Nephron progenitor cell (in vitro differentiated cells): ENCODE results near the gene LMO7.

Source experiments
- DNase-seq: peaks from one replicate; pipeline ENCODE4 v3.0.0; 2021
- H3K27ac Mint-ChIP-seq: 2 replicates; pipeline ENCODE4 v1.8.0; 2021; ENCODE audit warnings: mild to moderate bottlenecking, moderate library complexity, mixed read lengths
- H3K27me3 Mint-ChIP-seq: 2 replicates; pipeline ENCODE4 v1.8.0; 2021; ENCODE audit warnings: mild to moderate bottlenecking, low read depth, mixed read lengths; ENCODE audit not compliant: poor library complexity
- H3K36me3 Mint-ChIP-seq: 2 replicates; pipeline ENCODE4 v1.8.0; 2021; ENCODE audit warnings: low read depth, mixed read lengths
- H3K4me1 Mint-ChIP-seq: 2 replicates; pipeline ENCODE4 v1.8.0; 2021; ENCODE audit warnings: mixed read lengths
- H3K4me3 Mint-ChIP-seq: 2 replicates; pipeline ENCODE4 v1.8.0; 2021; ENCODE audit warnings: mild to moderate bottlenecking, moderate library complexity, mixed read lengths
- H3K9me3 Mint-ChIP-seq: 2 replicates; pipeline ENCODE4 v1.8.0; 2021; ENCODE audit warnings: mild to moderate bottlenecking, moderate library complexity, mixed read lengths
- TF ChIP-seq, protein P1 (sequence below): fragments of 200-600 bp; sonication (generic); IDR thresholded peaks from 2 replicates; pipeline ENCODE4 v1.5.0; 2021; ENCODE audit warnings: antibody characterized with exemption

The LMO7 gene

DNA sequence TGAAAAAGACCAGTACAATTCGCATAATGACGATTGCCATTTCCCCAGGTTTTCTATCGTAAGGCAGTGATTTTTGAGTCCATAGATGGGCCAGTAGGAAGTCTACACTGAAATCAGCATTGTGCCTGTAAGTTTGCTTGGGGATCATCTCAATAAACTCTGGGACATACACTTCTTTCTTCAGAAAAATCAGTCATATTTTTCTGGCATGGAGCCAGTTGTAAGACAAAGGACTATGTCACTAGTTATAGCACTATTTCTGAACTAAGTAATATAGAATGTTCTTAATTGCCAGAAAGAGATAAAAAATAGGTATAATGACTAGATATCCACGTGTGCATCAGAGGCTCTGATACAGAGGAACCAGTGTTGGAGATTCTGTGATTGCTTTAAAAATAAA lies 243.5 kb downstream of the LMO7 start:
- H3K36me3 Mint-ChIP-seq = no peaks in the 10 kb centered on the region
- no peak overlapping the region for H3K4me3 Mint-ChIP-seq
- no peak overlapping the region for H3K27ac Mint-ChIP-seq
- peaks cover 45% of the 10 kb centered on the region for H3K4me1 Mint-ChIP-seq
- DNase-seq = no peak
- no peaks in the 10 kb centered on the region for H3K9me3 Mint-ChIP-seq
- TF ChIP-seq, protein P1, sequence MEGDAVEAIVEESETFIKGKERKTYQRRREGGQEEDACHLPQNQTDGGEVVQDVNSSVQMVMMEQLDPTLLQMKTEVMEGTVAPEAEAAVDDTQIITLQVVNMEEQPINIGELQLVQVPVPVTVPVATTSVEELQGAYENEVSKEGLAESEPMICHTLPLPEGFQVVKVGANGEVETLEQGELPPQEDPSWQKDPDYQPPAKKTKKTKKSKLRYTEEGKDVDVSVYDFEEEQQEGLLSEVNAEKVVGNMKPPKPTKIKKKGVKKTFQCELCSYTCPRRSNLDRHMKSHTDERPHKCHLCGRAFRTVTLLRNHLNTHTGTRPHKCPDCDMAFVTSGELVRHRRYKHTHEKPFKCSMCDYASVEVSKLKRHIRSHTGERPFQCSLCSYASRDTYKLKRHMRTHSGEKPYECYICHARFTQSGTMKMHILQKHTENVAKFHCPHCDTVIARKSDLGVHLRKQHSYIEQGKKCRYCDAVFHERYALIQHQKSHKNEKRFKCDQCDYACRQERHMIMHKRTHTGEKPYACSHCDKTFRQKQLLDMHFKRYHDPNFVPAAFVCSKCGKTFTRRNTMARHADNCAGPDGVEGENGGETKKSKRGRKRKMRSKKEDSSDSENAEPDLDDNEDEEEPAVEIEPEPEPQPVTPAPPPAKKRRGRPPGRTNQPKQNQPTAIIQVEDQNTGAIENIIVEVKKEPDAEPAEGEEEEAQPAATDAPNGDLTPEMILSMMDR = no peak
- H3K27me3 Mint-ChIP-seq = peaks cover 4% of the 10 kb centered on the region

DNA sequence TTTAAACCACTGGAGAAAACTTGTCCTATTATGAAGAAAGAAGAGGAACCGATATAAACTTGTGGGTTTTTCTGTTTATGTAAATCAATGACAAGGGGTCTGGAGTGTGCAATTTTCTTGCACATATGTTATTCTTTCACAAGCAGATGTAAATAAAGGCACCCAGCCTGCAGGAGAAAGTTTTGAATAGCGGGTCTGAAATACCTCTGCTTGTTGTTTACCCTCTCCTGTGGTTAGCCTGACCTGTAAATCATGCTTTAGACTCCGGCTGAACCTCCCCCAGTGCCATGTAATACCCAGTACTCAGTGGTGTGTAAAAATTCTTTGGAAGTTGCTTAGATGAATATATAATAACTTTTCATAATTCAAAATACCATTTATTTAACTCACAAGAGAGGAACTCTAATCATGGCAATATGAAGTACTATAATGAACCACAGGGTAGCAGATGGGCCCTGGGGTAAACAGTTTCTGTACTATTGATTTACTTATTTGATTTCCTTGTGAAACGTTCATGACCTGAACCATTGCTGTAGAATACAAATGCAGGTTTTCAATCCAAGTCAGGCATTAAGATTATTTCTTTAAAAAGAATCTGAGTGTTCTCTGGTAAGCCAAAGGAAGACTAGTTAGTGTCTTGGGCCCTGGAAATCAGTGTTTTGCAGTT lies 245.1 kb downstream of the LMO7 start:
- H3K9me3 Mint-ChIP-seq = no peaks in the 10 kb centered on the region
- H3K4me1 Mint-ChIP-seq = peaks cover 30% of the 10 kb centered on the region
- H3K4me3 Mint-ChIP-seq = no peak overlapping the region
- H3K36me3 Mint-ChIP-seq = no peaks in the 10 kb centered on the region
- TF ChIP-seq, protein P1 = no peak
- DNase-seq = no peak
- no peak overlapping the region for H3K27ac Mint-ChIP-seq
- peaks cover 1% of the 10 kb centered on the region for H3K27me3 Mint-ChIP-seq

DNA sequence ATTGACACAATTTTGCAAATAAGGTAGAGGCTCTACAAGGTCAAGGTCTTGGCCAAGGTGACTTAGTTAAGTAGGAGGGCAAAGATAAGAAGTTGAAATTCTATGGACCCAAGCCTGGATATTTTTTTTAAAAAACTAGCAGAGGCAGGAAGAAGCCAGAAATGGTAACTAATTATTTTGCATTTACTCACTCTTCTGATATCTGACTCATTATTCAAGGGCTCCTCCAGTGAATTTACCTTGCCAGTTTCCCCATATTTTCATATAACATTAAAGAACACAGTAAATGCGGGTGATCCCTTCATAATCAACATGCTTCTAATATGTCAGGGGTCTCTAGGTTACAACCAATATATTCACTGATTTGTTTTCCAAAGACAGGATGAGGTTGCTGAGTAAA lies 246.1 kb downstream of the LMO7 start:
- H3K9me3 Mint-ChIP-seq = no peaks in the 10 kb centered on the region
- TF ChIP-seq, protein P1 = no peak
- no peaks in the 10 kb centered on the region for H3K27me3 Mint-ChIP-seq
- DNase-seq = no peak
- no peak overlapping the region for H3K4me3 Mint-ChIP-seq
- no peaks in the 10 kb centered on the region for H3K36me3 Mint-ChIP-seq
- no peak overlapping the region for H3K27ac Mint-ChIP-seq
- H3K4me1 Mint-ChIP-seq = peaks cover 20% of the 10 kb centered on the region

DNA sequence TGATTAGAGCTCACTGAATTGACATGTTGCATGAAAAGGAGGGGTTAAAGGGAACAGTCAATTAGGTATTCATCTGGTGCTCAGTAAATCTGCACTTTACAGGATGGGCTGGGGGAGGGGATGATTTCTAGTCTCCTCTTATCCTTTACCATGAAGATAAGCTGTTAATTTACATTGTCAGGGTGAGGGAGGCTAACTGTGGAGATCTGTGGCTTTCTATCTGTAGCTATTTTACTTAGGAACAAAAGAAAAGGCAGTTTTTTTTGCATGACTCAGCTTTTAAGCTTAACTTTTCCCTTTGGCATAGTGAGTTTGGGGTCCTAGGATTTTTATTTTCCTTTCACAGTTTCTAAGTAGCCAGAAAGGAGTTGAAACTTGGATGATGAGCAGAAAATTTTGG lies 253.3 kb downstream of the LMO7 start:
- no peaks in the 10 kb centered on the region for H3K36me3 Mint-ChIP-seq
- TF ChIP-seq, protein P1 = no peak
- H3K27ac Mint-ChIP-seq = no peak overlapping the region
- no peak overlapping the region for H3K4me3 Mint-ChIP-seq
- DNase-seq = no peak
- no peaks in the 10 kb centered on the region for H3K27me3 Mint-ChIP-seq
- H3K9me3 Mint-ChIP-seq = no peaks in the 10 kb centered on the region
- peaks cover 11% of the 10 kb centered on the region for H3K4me1 Mint-ChIP-seq

DNA sequence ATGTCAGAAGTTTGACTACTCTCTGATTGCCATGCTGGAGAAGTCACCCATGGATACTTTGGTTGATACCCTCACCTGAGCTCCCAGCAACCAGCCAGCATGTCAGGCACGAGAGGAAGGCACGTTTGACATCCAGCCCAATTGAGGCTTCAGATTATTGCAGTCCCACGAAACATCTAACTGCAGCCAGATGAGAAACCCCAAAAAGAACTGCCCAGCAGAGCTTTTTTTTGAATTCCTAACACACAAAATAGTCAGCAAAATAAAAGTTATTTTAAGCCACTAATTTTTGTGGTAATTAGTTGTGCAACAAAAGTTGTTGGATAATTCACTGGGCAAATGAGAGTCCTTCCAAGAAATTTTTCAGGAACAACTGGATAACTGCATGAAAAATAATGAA lies 259.0 kb downstream of the LMO7 start:
- H3K36me3 Mint-ChIP-seq = no peaks in the 10 kb centered on the region
- peaks cover 7% of the 10 kb centered on the region for H3K4me1 Mint-ChIP-seq
- H3K9me3 Mint-ChIP-seq = peaks cover 3% of the 10 kb centered on the region
- DNase-seq = no peak
- no peak overlapping the region for H3K27ac Mint-ChIP-seq
- H3K4me3 Mint-ChIP-seq = no peak overlapping the region
- peaks cover 4% of the 10 kb centered on the region for H3K27me3 Mint-ChIP-seq
- TF ChIP-seq, protein P1 = no peak

DNA sequence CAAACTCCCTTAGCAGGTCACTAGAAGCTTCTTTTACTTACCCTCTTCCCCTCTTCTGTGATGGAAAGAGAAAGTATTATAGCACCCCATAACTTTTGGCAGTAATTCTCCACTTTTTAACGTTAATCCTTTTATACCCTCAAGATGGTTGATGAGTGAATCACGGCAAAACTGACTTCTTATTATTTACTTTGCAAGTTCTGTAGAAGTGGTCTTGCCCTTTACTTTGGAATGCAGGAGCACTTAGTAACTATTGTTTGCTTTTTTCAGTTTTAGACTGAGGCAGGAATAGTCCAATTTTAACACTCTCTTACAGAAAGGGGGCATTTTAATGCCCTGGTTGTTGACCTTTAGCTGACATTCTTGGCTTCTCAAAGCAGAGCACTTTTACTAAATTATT lies 260.1 kb downstream of the LMO7 start:
- Mint-ChIP-seq H3K9me3 (peaks cover 3% of the 10 kb centered on the region), H3K36me3 (no peaks in the 10 kb centered on the region), H3K27me3 (peaks cover 4% of the 10 kb centered on the region), H3K4me1 (peaks cover 7% of the 10 kb centered on the region), H3K4me3 (no peak overlapping the region), H3K27ac (no peak overlapping the region)
- TF ChIP-seq, protein P1 = no peak
- DNase-seq = no peak
